GM18520 (cell line): ENCODE results near the gene EPHX1.

Source experiments
- ATAC-seq: cut with Tn5 transposase; IDR thresholded peaks from one replicate; pipeline ENCODE4 v1.9.1; 2021; ENCODE audit not compliant: unreplicated experiment

Gene EPHX1

GRCh38 chr1:225860107-225860506 lies 50.2 kb downstream of the EPHX1 start:
- no peak for ATAC-seq

GRCh38 chr1:225860876-225861441 lies 51.0 kb downstream of the EPHX1 start:
- ATAC-seq = no peak

GRCh38 chr1:225861834-225862580 lies 52.1 kb downstream of the EPHX1 start:
- no peak for ATAC-seq

- ATAC-seq = no peak
These were observed 52.6 kb downstream of the EPHX1 start for GRCh38 chr1:225862581-225862950.

GRCh38 chr1:225863167-225863566 lies 53.2 kb downstream of the EPHX1 start:
- no peak for ATAC-seq

GRCh38 chr1:225865514-225865913 lies 55.6 kb downstream of the EPHX1 start:
- no peak for ATAC-seq

- no peak for ATAC-seq
These were observed 56.3 kb downstream of the EPHX1 start for GRCh38 chr1:225866061-225866837.

GRCh38 chr1:225866981-225867380 lies 57.1 kb downstream of the EPHX1 start:
- ATAC-seq = no peak

GRCh38 chr1:225868631-225869330 lies 58.9 kb downstream of the EPHX1 start:
- ATAC-seq = no peak

GRCh38 chr1:225870911-225871310 lies 61.0 kb downstream of the EPHX1 start:
- ATAC-seq = no peak

- ATAC-seq = no peak
These were observed 61.6 kb downstream of the EPHX1 start for GRCh38 chr1:225871359-225872074.

GRCh38 chr1:225872075-225872430 lies 62.1 kb downstream of the EPHX1 start:
- no peak for ATAC-seq

GRCh38 chr1:225873281-225873850 lies 63.4 kb downstream of the EPHX1 start:
- ATAC-seq = no peak

- no peak for ATAC-seq
These were observed 64.5 kb downstream of the EPHX1 start for GRCh38 chr1:225874431-225874830.

- no peak for ATAC-seq
These were observed 65.3 kb downstream of the EPHX1 start for GRCh38 chr1:225875044-225875815.

GRCh38 chr1:225876900-225877510 lies 67.1 kb downstream of the EPHX1 start:
- no peak for ATAC-seq

- ATAC-seq = no peak
These were observed 67.7 kb downstream of the EPHX1 start for GRCh38 chr1:225877580-225877979.

- ATAC-seq = no peak
These were observed 68.4 kb downstream of the EPHX1 start for GRCh38 chr1:225878282-225878681.

GRCh38 chr1:225879521-225880221 lies 69.7 kb downstream of the EPHX1 start:
- ATAC-seq = no peak
